ENCODE measurements around the gene EML5.

The EML5 gene

GRCh38 chr14:88707088-88707487, 85.7 kb downstream of the EML5 start:
- no peak for DNase-seq (ENCODE audit: low read depth in 2 of 2)

- DNase-seq (ENCODE audit: low read depth in 2 of 2) = no peak
Observed at GRCh38 chr14:88706425-88706824, 86.3 kb downstream of the EML5 start.

- DNase-seq (ENCODE audit: low read depth in 2 of 2) = no peak
Observed at GRCh38 chr14:88698651-88699050, 94.1 kb downstream of the EML5 start.

- DNase-seq (ENCODE audit: low read depth in 2 of 2) = no peak
Observed at GRCh38 chr14:88695870-88696269, 96.9 kb downstream of the EML5 start.

- no peak for DNase-seq (ENCODE audit: low read depth in 2 of 2)
Observed at GRCh38 chr14:88688386-88688785, 104.4 kb downstream of the EML5 start.

GRCh38 chr14:88683119-88683518, 109.6 kb downstream of the EML5 start:
- no peak for DNase-seq (ENCODE audit: low read depth in 2 of 2)

- DNase-seq (ENCODE audit: low read depth in 2 of 2) = no peak
Observed at GRCh38 chr14:88682495-88683114, 110.1 kb downstream of the EML5 start.

GRCh38 chr14:88681755-88682494, 110.8 kb downstream of the EML5 start:
- DNase-seq (ENCODE audit: low read depth in 2 of 2) = no peak

- DNase-seq (ENCODE audit: low read depth in 2 of 2) = no peak
Observed at GRCh38 chr14:88669346-88669745, 123.4 kb downstream of the EML5 start.

- DNase-seq (ENCODE audit: low read depth in 2 of 2) = no peak
Observed at GRCh38 chr14:88668448-88669116, 124.2 kb downstream of the EML5 start.

GRCh38 chr14:88667555-88668273, 125.0 kb downstream of the EML5 start:
- peak; percentile 4 to 19 for DNase-seq (ENCODE audit: low read depth in 2 of 2)

GRCh38 chr14:88660056-88660455, 132.7 kb downstream of the EML5 start:
- DNase-seq (ENCODE audit: low read depth in 2 of 2) = no peak

GRCh38 chr14:88639221-88639620, 153.5 kb downstream of the EML5 start:
- DNase-seq (ENCODE audit: low read depth in 2 of 2) = no peak

- no peak for DNase-seq (ENCODE audit: low read depth in 2 of 2)
Observed at GRCh38 chr14:88632512-88632911, 160.2 kb downstream of the EML5 start.

- DNase-seq (ENCODE audit: low read depth in 2 of 2) = no peak
Observed at GRCh38 chr14:88631091-88631490, 161.7 kb downstream of the EML5 start.

GRCh38 chr14:88630565-88630964, 162.2 kb downstream of the EML5 start:
- DNase-seq (ENCODE audit: low read depth in 2 of 2) = no peak

GRCh38 chr14:88628462-88628861, 164.3 kb downstream of the EML5 start:
- no peak for DNase-seq (ENCODE audit: low read depth in 2 of 2)

GRCh38 chr14:88628033-88628432, 164.7 kb downstream of the EML5 start:
- DNase-seq (ENCODE audit: low read depth in 2 of 2) = no peak

GRCh38 chr14:88625671-88626070, 167.1 kb downstream of the EML5 start:
- no peak for DNase-seq (ENCODE audit: low read depth in 2 of 2)

GRCh38 chr14:88621100-88621499, 171.7 kb downstream of the EML5 start:
- no peak for DNase-seq (ENCODE audit: low read depth in 2 of 2)

- DNase-seq (ENCODE audit: low read depth in 2 of 2) = no peak
Observed at GRCh38 chr14:88618476-88618875, 174.3 kb downstream of the EML5 start.

- DNase-seq (ENCODE audit: low read depth in 2 of 2) = no peak
Observed at GRCh38 chr14:88617479-88617878, 175.3 kb downstream of the EML5 start.
